Measurements from ENCODE around the gene POLD4. TPM values are rescaled to one million over a fixed set of nuclear protein-coding genes. Genes with fewer than 3 reads are reported as not detected.

Gene POLD4
- total RNA-seq, 2 donors from 2014 or later: 40.7 to 47.6 TPM

- Histone ChIP-seq H3K9me3 (ENCODE audit: control insufficient read depth, low read length) (no peaks in the 10 kb centered on the region), H3K36me3 (ENCODE audit: control insufficient read depth, insufficient read depth, low read length) (no peaks in the 10 kb centered on the region), H3K27ac (ENCODE audit: low read depth, low read length) (no peak overlapping the region), H3K9ac (ENCODE audit: extremely low read depth, low read length, poor library complexity, severe bottlenecking) (no peak overlapping the region), H3K4me3 (ENCODE audit: low read length) (no peak overlapping the region), H3K4me1 (ENCODE audit: control insufficient read depth, insufficient read depth, low read length) (peaks cover 30% of the 10 kb centered on the region), H3K27me3 (ENCODE audit: control insufficient read depth, insufficient read depth, low read length, poor library complexity, severe bottlenecking) (no peaks in the 10 kb centered on the region)
- Mint-ChIP-seq H3K4me1 (peaks cover 32% of the 10 kb centered on the region), H3K4me3 (peak overlapping the region; percentile 35), H3K27ac (peak overlapping the region; percentile 44), H3K27me3 (ENCODE audit: insufficient read depth) (no peaks in the 10 kb centered on the region), H3K36me3 (ENCODE audit: low read depth) (no peaks in the 10 kb centered on the region), H3K9me3 (no peaks in the 10 kb centered on the region)
- 36 to 61% methylated on average over 6 to 11 of the region's 11 CpGs for WGBS, 2 experiments (ENCODE audit: insufficient coverage in 1 of 2, insufficient read length in 1 of 2)
- DNase-seq: peak; percentile 86
- TF ChIP-seq CTCF (conservative IDR thresholded peaks at IDR 0.05): peak; percentile 95
Measured at GRCh38 chr11:67351275-67352005, 1.9 kb downstream of the POLD4 start.

DNA sequence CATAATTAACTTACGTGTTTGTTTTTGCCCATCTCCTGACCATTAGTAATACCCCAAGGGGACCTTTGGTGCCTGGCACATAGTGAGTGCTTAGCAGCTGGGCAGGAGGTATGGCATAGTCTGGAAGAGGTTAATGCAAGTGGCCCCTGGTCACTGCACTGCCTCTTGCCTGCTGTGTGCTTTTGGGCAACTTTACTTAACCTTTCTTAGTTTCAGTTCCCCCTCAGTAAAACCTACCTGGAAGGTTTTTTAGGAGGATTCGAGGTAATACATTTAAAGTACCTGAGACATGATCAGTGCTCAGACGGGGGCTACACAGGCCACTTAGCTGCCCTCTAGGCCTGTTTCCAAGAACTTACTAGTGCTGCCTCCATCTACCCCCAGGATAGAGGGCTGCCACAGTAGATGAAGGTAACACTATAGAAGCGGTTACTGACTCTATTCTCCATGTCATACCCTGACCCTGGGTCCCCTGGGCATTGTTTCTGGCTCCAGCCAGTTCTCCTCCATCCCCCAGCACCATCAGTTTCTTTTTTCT is 3.3 kb downstream of the POLD4 start:
- Histone ChIP-seq H3K9ac (ENCODE audit: extremely low read depth, low read length, poor library complexity, severe bottlenecking) (no peak overlapping the region), H3K4me3 (ENCODE audit: low read length) (no peak overlapping the region), H3K9me3 (ENCODE audit: control insufficient read depth, low read length) (no peaks in the 10 kb centered on the region), H3K36me3 (ENCODE audit: control insufficient read depth, insufficient read depth, low read length) (no peaks in the 10 kb centered on the region), H3K4me1 (ENCODE audit: control insufficient read depth, insufficient read depth, low read length) (peaks cover 17% of the 10 kb centered on the region), H3K27me3 (ENCODE audit: control insufficient read depth, insufficient read depth, low read length, poor library complexity, severe bottlenecking) (no peaks in the 10 kb centered on the region), H3K27ac (ENCODE audit: low read depth, low read length) (no peak overlapping the region)
- Mint-ChIP-seq H3K27me3 (ENCODE audit: insufficient read depth) (no peaks in the 10 kb centered on the region), H3K9me3 (no peaks in the 10 kb centered on the region), H3K4me1 (peaks cover 26% of the 10 kb centered on the region), H3K4me3 (no peak overlapping the region), H3K27ac (no peak overlapping the region), H3K36me3 (ENCODE audit: low read depth) (no peaks in the 10 kb centered on the region)
- 82 to 89% methylated on average over 4 of the region's 4 CpGs for WGBS, 2 experiments (ENCODE audit: insufficient coverage in 1 of 2, insufficient read length in 1 of 2)
- TF ChIP-seq CTCF (conservative IDR thresholded peaks at IDR 0.05): no peak
- DNase-seq: no peak

DNA sequence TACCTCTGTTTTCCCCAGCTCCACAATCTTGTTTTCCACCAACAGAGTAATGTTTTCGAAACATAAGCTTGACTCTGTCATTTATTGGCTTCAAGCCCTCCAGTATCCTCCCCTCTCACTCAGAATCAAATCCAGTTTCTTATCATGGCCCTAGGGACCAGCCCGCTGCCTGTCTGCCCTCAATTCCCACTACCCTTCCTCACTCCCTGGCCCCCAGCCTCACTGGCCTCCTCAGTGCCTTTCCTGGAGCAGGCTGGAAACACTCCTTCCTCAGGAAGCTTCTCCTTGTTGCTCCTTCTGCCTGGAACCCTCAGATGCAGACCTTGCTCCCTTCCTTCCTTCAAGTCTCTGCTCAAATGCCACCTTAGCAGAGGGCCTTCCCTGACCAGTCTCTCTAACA is 3.9 kb downstream of the POLD4 start:
- no peak for DNase-seq
- no peaks in the 10 kb centered on the region for H3K9me3 Mint-ChIP-seq
- peaks cover 21% of the 10 kb centered on the region for H3K4me1 Mint-ChIP-seq
- Histone ChIP-seq H3K9me3 (ENCODE audit: control insufficient read depth, low read length) (no peaks in the 10 kb centered on the region), H3K36me3 (ENCODE audit: control insufficient read depth, insufficient read depth, low read length) (no peaks in the 10 kb centered on the region), H3K27me3 (ENCODE audit: control insufficient read depth, insufficient read depth, low read length, poor library complexity, severe bottlenecking) (no peaks in the 10 kb centered on the region), H3K4me3 (ENCODE audit: low read length) (no peak overlapping the region), H3K27ac (ENCODE audit: low read depth, low read length) (no peak overlapping the region), H3K9ac (ENCODE audit: extremely low read depth, low read length, poor library complexity, severe bottlenecking) (no peak overlapping the region), H3K4me1 (ENCODE audit: control insufficient read depth, insufficient read depth, low read length) (peaks cover 11% of the 10 kb centered on the region)
- H3K27me3 Mint-ChIP-seq (ENCODE audit: insufficient read depth): no peaks in the 10 kb centered on the region
- H3K27ac Mint-ChIP-seq: no peak overlapping the region
- H3K4me3 Mint-ChIP-seq: no peak overlapping the region
- TF ChIP-seq CTCF (conservative IDR thresholded peaks at IDR 0.05): no peak
- WGBS, 2 experiments (ENCODE audit: insufficient coverage in 1 of 2, insufficient read length in 1 of 2): 83 to 95% methylated on average over 2 of the region's 2 CpGs
- no peaks in the 10 kb centered on the region for H3K36me3 Mint-ChIP-seq (ENCODE audit: low read depth)

Data from endodermal cell (in vitro differentiated cells).